Fibroblast of villous mesenchyme (primary cell): ENCODE results near the gene TJP2. TPM values are rescaled to one million over a fixed set of nuclear protein-coding genes. Genes with fewer than 3 reads are reported as not detected.
A peak's percentile ranks its signal among the peaks of the same experiment; 100 is the strongest.

Source experiments
- DNase-seq: peaks from one replicate; pipeline ENCODE4 v3.0.0-alpha.2; 2010; ENCODE audit warnings: low read depth
- H3K4me3 ChIP-seq: 2 replicates; pipeline ENCODE4 v1.5.1; 2011; ENCODE audit warnings: low read depth, mild to moderate bottlenecking, low read length
- total RNA-seq: library from RNA; depleted of rRNA; stranded (reverse); fragments of >200 nt; gene quantifications from 2 replicates; pipeline ENCODE4 v1.2.3, GENCODE V29; 2012
- TF ChIP-seq, protein P1 (sequence below): IDR thresholded peaks from 2 replicates; pipeline ENCODE4 v1.5.1; 2012; ENCODE audit warnings: low read depth, mild to moderate bottlenecking, low read length; ENCODE audit not compliant: insufficient read depth

TJP2 gene
- total RNA-seq, 1 donor, result 18.1 TPM

DNA sequence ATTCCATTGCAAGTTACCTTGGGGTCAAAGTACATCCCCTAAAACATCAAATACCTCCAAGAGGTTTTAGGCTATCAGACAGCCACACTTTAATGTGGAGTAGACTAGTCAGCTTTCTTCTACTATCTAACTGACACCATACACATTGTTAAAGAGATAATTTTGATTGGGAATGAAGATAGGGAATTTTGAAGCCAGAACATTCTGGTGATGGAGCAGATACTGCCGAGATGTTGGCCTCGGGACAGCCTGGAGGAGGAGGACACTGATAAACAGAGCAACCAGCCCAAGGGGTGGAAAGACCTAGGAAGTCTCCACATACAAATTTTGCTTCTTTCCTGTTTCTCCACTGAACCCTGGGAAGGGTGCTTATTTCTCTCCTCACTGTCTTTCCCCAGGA is 14.9 kb downstream of the TJP2 start:
- DNase-seq, result no peak
- TF ChIP-seq, protein P1, sequence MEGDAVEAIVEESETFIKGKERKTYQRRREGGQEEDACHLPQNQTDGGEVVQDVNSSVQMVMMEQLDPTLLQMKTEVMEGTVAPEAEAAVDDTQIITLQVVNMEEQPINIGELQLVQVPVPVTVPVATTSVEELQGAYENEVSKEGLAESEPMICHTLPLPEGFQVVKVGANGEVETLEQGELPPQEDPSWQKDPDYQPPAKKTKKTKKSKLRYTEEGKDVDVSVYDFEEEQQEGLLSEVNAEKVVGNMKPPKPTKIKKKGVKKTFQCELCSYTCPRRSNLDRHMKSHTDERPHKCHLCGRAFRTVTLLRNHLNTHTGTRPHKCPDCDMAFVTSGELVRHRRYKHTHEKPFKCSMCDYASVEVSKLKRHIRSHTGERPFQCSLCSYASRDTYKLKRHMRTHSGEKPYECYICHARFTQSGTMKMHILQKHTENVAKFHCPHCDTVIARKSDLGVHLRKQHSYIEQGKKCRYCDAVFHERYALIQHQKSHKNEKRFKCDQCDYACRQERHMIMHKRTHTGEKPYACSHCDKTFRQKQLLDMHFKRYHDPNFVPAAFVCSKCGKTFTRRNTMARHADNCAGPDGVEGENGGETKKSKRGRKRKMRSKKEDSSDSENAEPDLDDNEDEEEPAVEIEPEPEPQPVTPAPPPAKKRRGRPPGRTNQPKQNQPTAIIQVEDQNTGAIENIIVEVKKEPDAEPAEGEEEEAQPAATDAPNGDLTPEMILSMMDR, result no peak
- no peak overlapping the region for H3K4me3 ChIP-seq

DNA sequence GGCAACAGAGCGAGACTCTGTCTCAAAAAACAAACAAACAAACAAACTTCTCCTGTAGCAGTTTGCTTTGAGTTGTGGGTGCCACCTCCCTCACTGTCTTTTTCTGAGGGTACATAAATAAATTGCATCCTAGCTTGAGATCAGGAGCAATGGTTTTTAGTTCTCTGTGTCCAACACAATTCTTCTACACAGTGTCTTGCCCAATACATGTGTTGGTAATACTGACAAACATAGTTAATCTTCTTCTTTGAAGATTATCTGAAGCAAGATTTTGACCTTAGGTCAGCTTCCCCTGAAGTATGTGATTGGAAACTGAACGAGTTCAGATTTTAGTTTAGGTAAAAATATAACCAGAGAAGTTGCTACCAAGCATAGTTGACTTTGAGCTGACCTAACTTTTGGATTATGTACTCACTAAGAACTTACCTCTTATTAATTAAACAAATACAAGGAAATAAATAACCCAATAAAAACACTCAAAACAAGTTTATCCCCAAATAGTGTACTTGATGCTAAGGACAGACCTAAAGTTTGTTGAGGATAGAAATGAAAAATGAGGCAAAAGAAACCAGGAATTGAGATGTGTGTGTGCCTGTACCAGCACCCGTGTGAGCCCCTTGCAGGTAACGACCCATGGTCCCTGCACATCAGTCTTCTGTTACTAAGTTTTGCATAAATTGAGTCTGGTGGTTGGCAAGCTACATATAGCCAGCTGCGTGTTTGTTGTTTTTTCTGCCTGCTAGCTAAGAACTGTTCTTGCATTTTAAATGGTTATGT is 16.2 kb downstream of the TJP2 start:
- TF ChIP-seq, protein P1, result no peak
- no peak for DNase-seq
- H3K4me3 ChIP-seq, result no peak overlapping the region

DNA sequence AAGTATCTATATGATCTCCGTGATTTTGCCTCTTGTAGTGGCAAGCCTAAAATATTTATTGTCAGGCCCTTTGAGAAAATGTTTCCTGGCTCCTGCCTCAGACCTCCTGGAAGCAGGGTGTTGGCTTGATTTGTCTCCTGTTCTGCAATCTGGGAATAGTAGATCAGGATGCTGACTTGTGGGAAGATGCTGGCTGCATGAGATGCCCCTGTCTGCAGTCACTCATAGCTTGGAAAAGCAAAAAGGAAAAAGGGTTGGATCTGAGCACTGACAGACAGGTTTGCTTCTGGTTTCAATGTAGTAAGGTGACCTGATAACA is 16.7 kb downstream of the TJP2 start:
- TF ChIP-seq, protein P1, result no peak
- no peak overlapping the region for H3K4me3 ChIP-seq
- DNase-seq, result no peak

DNA sequence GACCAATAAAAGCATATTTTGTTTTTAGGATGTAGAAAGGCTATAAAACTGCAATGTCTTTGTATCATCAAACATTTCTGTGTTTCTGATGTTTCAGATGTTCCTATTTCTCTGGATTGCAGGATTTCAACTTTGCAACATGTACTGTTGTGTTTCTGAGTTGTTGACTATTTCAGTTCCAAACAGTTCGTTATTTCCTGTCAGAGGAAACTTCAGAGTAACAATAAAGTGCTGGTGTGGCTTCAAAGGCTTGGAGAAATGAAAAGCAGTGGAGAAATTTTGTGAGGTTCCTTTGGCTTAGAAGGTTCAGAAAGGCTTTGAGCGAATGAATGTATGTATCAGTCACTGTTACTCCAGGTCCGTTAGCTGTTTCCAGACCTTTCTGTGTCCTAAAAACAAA is 17.2 kb downstream of the TJP2 start:
- TF ChIP-seq, protein P1, result no peak
- DNase-seq, result peak; percentile 52

DNA sequence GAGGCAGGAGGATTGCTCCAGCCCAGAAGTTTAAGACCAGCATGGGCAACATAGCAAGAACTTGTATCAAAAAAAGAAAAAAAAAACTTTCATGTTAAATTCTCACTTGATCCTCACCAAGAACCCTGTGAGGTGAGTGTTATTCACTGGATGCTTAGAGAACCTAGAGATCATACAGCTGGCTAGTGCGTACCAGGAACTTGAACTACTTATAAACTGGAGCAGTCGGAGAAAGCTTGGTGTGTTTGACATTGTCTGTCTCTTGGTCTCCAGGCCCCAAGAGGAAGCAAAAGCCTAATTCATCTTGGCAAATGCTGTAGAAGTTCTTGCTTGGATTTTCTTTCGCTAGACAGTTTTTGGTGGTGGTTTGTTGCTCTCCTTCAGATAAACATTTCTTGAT is 18.1 kb downstream of the TJP2 start:
- no peak for DNase-seq
- no peak overlapping the region for H3K4me3 ChIP-seq
- TF ChIP-seq, protein P1, result no peak

More for the DNA sequence above, 17.2 kb downstream of the TJP2 start:
- H3K4me3 ChIP-seq, result no peak overlapping the region

DNA sequence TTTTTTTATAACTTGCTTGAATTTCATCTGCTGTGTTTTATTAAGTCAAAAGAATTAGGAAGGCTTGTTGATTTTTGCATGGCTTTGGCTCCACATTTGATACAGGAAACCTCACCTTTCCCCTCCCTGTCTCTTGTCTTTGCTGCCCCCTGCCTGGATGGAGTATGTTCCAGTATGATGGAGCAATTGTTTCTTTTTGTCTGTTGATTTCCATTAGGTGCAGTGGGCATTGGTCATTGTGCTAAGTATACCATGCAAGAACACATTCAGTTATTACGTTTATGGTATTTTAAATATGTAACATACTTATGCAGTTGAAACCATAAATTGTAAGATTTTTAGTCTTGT is 19.6 kb downstream of the TJP2 start:
- no peak overlapping the region for H3K4me3 ChIP-seq
- TF ChIP-seq, protein P1, result no peak
- DNase-seq, result no peak
